Activated naive CD4-positive, alpha-beta T cell treated with anti-CD3 and anti-CD28 coated beads, Interleukin-2, amount 50 U/mL, for 24 hours (primary cell): Measurements from ENCODE around the gene GALNT14.

Experiments used
- H3K27ac Mint-ChIP-seq: one replicate; pipeline ENCODE4 v1.8.0; 2021; ENCODE audit warnings: mild to moderate bottlenecking, mixed read lengths
- H3K27me3 Mint-ChIP-seq: one replicate; pipeline ENCODE4 v1.8.0; 2021; ENCODE audit warnings: mixed read lengths
- H3K36me3 Mint-ChIP-seq: one replicate; pipeline ENCODE4 v1.8.0; 2021; ENCODE audit warnings: mixed read lengths
- H3K4me1 Mint-ChIP-seq: one replicate; pipeline ENCODE4 v1.8.0; 2021; ENCODE audit warnings: mixed read lengths
- H3K4me3 Mint-ChIP-seq: one replicate; pipeline ENCODE4 v1.8.0; 2021; ENCODE audit warnings: mild to moderate bottlenecking, mixed read lengths
- H3K9me3 Mint-ChIP-seq: one replicate; pipeline ENCODE4 v1.8.0; 2021; ENCODE audit warnings: mixed read lengths

Gene GALNT14

DNA sequence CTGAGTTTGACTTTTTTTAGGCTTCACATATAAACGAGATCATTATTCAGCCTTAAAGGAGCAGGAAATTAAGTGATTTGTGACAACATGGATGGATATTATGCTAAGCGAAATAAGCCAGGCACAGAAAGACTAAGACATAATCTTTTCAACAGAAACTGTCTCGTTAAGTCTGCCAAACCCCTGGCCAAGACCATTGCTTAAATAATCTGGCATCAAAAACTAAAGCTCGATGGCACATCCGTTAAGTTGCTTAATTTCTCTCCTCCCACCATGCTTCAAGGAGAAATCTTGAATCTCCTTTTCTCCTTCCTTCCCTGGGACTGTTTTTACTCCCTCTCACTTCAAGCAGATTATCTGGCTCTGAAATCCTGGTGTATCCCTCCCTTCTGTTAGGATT, 140.3 kb downstream of the GALNT14 start:
- no peak overlapping the region for H3K4me3 Mint-ChIP-seq
- H3K27ac Mint-ChIP-seq, result no peak overlapping the region
- no peaks in the 10 kb centered on the region for H3K4me1 Mint-ChIP-seq
- no peaks in the 10 kb centered on the region for H3K9me3 Mint-ChIP-seq
- H3K27me3 Mint-ChIP-seq, result peaks cover under 1% of the 10 kb centered on the region
- H3K36me3 Mint-ChIP-seq, result no peaks in the 10 kb centered on the region

DNA sequence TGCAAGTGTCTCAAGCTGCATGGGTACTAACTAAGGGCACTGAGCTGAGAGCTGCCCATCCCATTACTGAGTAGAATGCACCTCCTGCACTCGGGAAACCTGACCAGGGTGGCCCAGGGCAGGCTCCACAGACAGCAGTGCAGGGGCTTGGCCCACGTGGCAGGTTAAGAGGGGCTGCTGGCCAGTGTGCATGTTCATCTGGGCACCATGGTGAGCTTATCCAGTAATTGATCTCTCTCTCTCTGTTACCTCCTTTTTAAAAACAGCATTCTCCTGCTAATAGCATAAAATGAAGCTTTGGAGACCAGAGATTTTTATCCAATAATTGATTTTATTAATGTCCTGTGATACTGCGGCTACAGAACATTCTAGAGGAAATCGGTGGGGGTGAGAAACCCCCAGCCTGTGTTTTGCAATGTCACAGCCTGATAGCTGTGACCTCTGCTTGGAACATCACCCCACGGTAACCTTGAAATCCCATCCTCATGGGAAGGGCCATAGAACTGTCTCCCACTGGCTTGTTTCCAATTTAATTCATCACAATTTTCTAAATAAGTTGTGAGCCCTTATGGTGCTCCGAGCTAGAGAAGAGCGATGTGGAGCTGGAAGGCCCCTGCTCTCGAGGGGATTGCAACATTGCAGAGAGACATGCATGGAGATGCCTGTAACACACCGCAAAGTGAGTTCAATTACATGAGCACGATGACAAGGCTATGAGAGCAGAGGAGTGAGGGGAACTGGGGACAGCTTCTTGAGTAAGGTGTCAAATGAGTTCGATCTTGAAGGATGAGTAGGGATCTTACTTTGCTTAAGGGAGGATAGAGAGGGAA, 143.8 kb downstream of the GALNT14 start:
- no peaks in the 10 kb centered on the region for H3K27me3 Mint-ChIP-seq
- no peaks in the 10 kb centered on the region for H3K9me3 Mint-ChIP-seq
- no peak overlapping the region for H3K4me3 Mint-ChIP-seq
- no peaks in the 10 kb centered on the region for H3K4me1 Mint-ChIP-seq
- no peak overlapping the region for H3K27ac Mint-ChIP-seq
- no peaks in the 10 kb centered on the region for H3K36me3 Mint-ChIP-seq

DNA sequence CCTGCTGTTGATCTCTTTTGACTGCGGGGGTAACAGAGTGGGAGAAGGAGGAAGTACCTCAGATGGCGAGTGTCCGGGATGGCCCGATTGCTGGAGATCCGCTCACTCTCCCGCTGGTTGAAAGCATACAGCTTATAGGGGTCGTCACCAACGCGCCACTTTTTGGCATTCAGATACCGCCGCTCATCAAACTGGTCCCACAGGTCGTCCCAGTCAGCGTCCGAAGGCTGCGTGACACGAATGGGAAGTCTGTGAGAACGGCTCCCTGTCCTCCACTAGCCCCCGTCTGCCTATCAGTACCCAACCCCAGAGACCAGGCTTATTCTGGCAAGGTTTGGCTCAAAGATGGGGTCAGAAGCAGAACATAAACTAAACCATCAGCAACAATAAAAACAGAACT, 145.5 kb downstream of the GALNT14 start:
- Mint-ChIP-seq H3K4me1 (no peaks in the 10 kb centered on the region), H3K4me3 (no peak overlapping the region), H3K27ac (no peak overlapping the region), H3K27me3 (no peaks in the 10 kb centered on the region), H3K9me3 (no peaks in the 10 kb centered on the region), H3K36me3 (no peaks in the 10 kb centered on the region)

DNA sequence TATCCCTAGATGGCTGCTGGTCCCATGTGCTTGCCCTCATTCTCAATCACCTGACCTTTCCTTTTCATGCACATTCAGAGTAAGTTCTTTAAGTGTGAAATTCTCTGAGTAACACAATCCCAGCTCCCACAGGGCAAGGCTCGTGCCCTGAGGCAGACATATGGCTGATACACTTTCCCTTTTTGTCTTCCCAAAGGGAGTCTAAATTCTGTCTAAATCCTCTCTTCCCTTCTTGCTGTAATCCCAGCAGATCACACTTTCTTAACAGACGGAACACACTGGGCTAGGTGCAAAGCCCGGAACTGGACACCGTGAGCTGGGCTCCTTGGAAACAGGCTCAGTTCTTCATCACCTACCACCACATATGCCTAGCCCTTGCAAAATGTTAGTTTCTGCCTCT, 147.6 kb downstream of the GALNT14 start:
- no peaks in the 10 kb centered on the region for H3K27me3 Mint-ChIP-seq
- no peaks in the 10 kb centered on the region for H3K36me3 Mint-ChIP-seq
- H3K4me3 Mint-ChIP-seq, result no peak overlapping the region
- no peaks in the 10 kb centered on the region for H3K4me1 Mint-ChIP-seq
- H3K27ac Mint-ChIP-seq, result no peak overlapping the region
- no peaks in the 10 kb centered on the region for H3K9me3 Mint-ChIP-seq

DNA sequence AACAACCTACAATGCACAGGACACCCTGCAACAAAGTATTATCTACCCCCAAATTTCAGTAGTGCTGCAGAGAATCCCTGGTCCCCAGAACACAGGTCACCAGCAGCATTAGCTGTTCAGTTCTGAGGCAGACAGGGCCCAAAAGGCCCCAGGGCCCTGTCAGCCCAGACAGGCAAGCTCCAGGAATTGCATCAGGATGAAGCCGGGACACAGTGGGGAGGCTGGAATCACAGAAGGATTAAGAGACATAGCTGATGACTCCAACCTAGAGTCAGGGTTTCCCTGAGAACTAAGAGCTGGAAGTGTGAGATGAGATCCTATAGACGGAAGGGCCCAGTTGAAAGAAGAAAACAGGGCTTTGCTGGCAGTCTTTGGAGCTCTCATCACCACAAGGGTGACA, 148.1 kb downstream of the GALNT14 start:
- H3K4me3 Mint-ChIP-seq, result no peak overlapping the region
- H3K9me3 Mint-ChIP-seq, result no peaks in the 10 kb centered on the region
- H3K27me3 Mint-ChIP-seq, result no peaks in the 10 kb centered on the region
- H3K36me3 Mint-ChIP-seq, result no peaks in the 10 kb centered on the region
- H3K27ac Mint-ChIP-seq, result no peak overlapping the region
- H3K4me1 Mint-ChIP-seq, result no peaks in the 10 kb centered on the region

- H3K27me3 Mint-ChIP-seq, result no peaks in the 10 kb centered on the region
- H3K27ac Mint-ChIP-seq, result no peak overlapping the region
- H3K4me3 Mint-ChIP-seq, result no peak overlapping the region
- no peaks in the 10 kb centered on the region for H3K36me3 Mint-ChIP-seq
- no peaks in the 10 kb centered on the region for H3K4me1 Mint-ChIP-seq
- no peaks in the 10 kb centered on the region for H3K9me3 Mint-ChIP-seq
Observed at GRCh38 chr2:30989746-30990145, 148.5 kb downstream of the GALNT14 start.

- no peaks in the 10 kb centered on the region for H3K4me1 Mint-ChIP-seq
- no peak overlapping the region for H3K27ac Mint-ChIP-seq
- no peaks in the 10 kb centered on the region for H3K27me3 Mint-ChIP-seq
- H3K36me3 Mint-ChIP-seq, result no peaks in the 10 kb centered on the region
- no peaks in the 10 kb centered on the region for H3K9me3 Mint-ChIP-seq
- no peak overlapping the region for H3K4me3 Mint-ChIP-seq
Observed at GRCh38 chr2:30987566-30987965, 150.7 kb downstream of the GALNT14 start.

GRCh38 chr2:30986231-30986580, 152.0 kb downstream of the GALNT14 start:
- H3K36me3 Mint-ChIP-seq, result no peaks in the 10 kb centered on the region
- no peaks in the 10 kb centered on the region for H3K9me3 Mint-ChIP-seq
- no peaks in the 10 kb centered on the region for H3K27me3 Mint-ChIP-seq
- H3K27ac Mint-ChIP-seq, result no peak overlapping the region
- no peak overlapping the region for H3K4me3 Mint-ChIP-seq
- no peaks in the 10 kb centered on the region for H3K4me1 Mint-ChIP-seq

- H3K9me3 Mint-ChIP-seq, result no peaks in the 10 kb centered on the region
- no peaks in the 10 kb centered on the region for H3K27me3 Mint-ChIP-seq
- no peak overlapping the region for H3K27ac Mint-ChIP-seq
- H3K36me3 Mint-ChIP-seq, result no peaks in the 10 kb centered on the region
- H3K4me1 Mint-ChIP-seq, result no peaks in the 10 kb centered on the region
- no peak overlapping the region for H3K4me3 Mint-ChIP-seq
Observed at GRCh38 chr2:30985493-30986230, 152.6 kb downstream of the GALNT14 start.

DNA sequence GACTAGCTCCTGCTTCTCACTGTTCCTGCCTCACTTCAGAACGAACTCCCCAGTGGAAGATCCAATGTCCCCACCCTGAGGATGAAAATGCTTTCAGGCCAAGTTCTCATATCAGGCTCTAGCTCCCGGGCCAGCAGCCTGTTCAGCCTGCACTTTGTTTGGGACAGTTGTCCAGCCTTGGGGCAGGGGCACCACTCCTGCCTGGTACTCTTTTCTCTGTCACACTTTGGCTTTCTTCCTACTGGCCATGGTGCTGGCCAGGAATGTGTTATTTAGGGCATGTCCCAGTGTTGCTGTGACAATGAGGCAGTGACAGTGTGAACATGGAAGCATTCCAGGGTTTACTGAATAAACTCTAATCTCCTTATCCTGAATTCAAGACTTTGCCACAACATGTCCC, 154.1 kb downstream of the GALNT14 start:
- H3K27me3 Mint-ChIP-seq, result no peaks in the 10 kb centered on the region
- H3K4me3 Mint-ChIP-seq, result no peak overlapping the region
- H3K9me3 Mint-ChIP-seq, result no peaks in the 10 kb centered on the region
- H3K27ac Mint-ChIP-seq, result no peak overlapping the region
- H3K4me1 Mint-ChIP-seq, result no peaks in the 10 kb centered on the region
- no peaks in the 10 kb centered on the region for H3K36me3 Mint-ChIP-seq

DNA sequence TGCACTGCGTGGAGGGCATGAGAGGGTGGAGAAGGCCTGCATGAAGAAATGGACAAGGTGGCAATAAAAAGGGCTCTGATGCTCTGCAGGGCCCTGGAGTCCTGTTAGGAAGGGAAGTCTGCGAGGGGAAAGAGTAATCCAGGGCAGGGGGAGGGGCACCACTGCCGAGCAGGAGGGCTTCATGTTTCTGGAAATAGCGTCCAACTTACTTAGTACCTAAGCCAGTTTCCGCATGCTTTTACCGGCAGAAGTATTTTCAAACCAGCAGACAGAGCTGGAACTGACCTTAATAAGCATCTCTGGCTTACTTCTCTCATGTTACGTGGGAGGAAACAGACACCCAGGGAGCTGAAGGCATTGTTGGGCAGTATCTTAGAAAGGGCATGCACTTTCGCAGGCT, 156.7 kb downstream of the GALNT14 start:
- Mint-ChIP-seq H3K27ac (no peak overlapping the region), H3K27me3 (no peaks in the 10 kb centered on the region)

DNA sequence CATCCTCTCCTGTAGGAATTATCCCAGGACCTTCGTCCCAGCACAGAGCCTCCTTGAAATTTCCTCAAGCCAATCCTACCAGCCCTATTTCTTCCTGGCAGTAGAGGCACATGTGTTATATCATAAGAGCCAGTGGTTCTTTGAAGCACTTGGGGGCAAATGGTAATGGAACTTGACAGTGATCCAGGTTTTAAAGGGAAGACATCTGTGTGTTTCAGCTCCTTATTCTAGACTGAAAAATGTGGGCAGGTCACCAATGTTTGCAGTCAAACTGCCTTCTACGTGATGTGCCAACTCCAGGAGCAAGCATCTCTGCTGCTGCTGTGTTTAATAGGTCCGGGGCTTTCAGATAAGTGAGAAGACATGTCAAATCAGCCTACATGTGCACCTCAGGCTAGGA, 157.1 kb downstream of the GALNT14 start:
- Mint-ChIP-seq H3K27me3 (no peaks in the 10 kb centered on the region), H3K4me3 (no peak overlapping the region), H3K9me3 (no peaks in the 10 kb centered on the region), H3K36me3 (no peaks in the 10 kb centered on the region), H3K27ac (no peak overlapping the region), H3K4me1 (no peaks in the 10 kb centered on the region)

More for the DNA sequence above, 156.7 kb downstream of the GALNT14 start:
- no peak overlapping the region for H3K4me3 Mint-ChIP-seq
- H3K36me3 Mint-ChIP-seq, result no peaks in the 10 kb centered on the region
- no peaks in the 10 kb centered on the region for H3K4me1 Mint-ChIP-seq
- H3K9me3 Mint-ChIP-seq, result no peaks in the 10 kb centered on the region

GRCh38 chr2:30979822-30980245, 158.4 kb downstream of the GALNT14 start:
- H3K36me3 Mint-ChIP-seq, result no peaks in the 10 kb centered on the region
- no peak overlapping the region for H3K27ac Mint-ChIP-seq
- H3K4me3 Mint-ChIP-seq, result no peak overlapping the region
- no peaks in the 10 kb centered on the region for H3K4me1 Mint-ChIP-seq
- no peaks in the 10 kb centered on the region for H3K9me3 Mint-ChIP-seq
- H3K27me3 Mint-ChIP-seq, result no peaks in the 10 kb centered on the region

DNA sequence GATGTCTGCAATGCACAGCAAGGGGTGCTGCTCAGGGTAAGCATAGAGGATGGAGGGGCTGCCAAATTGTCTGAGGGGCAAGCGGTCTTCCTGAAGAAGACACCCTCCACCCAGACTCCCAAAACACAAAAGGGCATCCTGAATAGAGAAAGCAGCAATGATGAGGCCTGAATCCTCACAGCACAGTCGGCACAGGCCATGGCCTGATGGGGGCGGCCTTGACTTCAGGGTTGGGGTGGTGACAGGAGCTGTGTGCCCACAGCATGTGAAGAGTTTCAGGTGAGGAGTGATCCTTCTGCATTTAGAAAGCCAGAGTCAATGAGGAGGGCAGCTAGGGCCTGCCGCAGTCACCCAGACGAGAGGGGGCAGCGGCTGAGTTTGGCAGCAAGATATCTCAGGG, 159.4 kb downstream of the GALNT14 start:
- Mint-ChIP-seq H3K4me1 (no peaks in the 10 kb centered on the region), H3K36me3 (no peaks in the 10 kb centered on the region), H3K9me3 (no peaks in the 10 kb centered on the region), H3K27ac (no peak overlapping the region), H3K27me3 (no peaks in the 10 kb centered on the region), H3K4me3 (no peak overlapping the region)

- H3K4me1 Mint-ChIP-seq, result no peaks in the 10 kb centered on the region
- H3K27ac Mint-ChIP-seq, result no peak overlapping the region
- H3K36me3 Mint-ChIP-seq, result no peaks in the 10 kb centered on the region
- no peak overlapping the region for H3K4me3 Mint-ChIP-seq
- no peaks in the 10 kb centered on the region for H3K9me3 Mint-ChIP-seq
- no peaks in the 10 kb centered on the region for H3K27me3 Mint-ChIP-seq
Observed at GRCh38 chr2:30978044-30978443, 160.2 kb downstream of the GALNT14 start.

GRCh38 chr2:30975156-30975555, 163.1 kb downstream of the GALNT14 start:
- H3K27ac Mint-ChIP-seq, result no peak overlapping the region
- H3K9me3 Mint-ChIP-seq, result no peaks in the 10 kb centered on the region
- H3K27me3 Mint-ChIP-seq, result no peaks in the 10 kb centered on the region
- H3K4me3 Mint-ChIP-seq, result no peak overlapping the region
- H3K4me1 Mint-ChIP-seq, result no peaks in the 10 kb centered on the region
- H3K36me3 Mint-ChIP-seq, result no peaks in the 10 kb centered on the region
